GM21360 (cell line): ENCODE data around the gene CPSF6.
"Not testable (repeated sequence)": the region's sequence is repeated elsewhere in the genome, so short reads cannot be mapped to it uniquely, and the experiment has no call there.

Experiments used
- ATAC-seq: cut with Tn5 transposase; IDR thresholded peaks from one replicate; pipeline ENCODE4 v1.9.1; 2021; ENCODE audit warnings: mild to moderate bottlenecking, moderate library complexity; ENCODE audit not compliant: unreplicated experiment

CPSF6 gene

DNA sequence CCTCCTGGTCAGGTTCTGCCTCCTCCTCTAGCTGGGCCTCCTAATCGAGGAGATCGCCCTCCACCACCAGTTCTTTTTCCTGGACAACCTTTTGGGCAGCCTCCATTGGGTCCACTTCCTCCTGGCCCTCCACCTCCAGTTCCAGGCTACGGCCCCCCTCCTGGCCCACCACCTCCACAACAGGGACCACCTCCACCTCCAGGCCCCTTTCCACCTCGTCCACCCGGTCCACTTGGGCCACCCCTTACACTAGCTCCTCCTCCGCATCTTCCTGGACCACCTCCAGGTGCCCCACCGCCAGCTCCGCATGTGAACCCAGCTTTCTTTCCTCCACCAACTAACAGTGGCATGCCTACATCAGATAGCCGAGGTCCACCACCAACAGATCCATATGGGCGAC is 19.3 kb downstream of the CPSF6 start:
- no peak for ATAC-seq

DNA sequence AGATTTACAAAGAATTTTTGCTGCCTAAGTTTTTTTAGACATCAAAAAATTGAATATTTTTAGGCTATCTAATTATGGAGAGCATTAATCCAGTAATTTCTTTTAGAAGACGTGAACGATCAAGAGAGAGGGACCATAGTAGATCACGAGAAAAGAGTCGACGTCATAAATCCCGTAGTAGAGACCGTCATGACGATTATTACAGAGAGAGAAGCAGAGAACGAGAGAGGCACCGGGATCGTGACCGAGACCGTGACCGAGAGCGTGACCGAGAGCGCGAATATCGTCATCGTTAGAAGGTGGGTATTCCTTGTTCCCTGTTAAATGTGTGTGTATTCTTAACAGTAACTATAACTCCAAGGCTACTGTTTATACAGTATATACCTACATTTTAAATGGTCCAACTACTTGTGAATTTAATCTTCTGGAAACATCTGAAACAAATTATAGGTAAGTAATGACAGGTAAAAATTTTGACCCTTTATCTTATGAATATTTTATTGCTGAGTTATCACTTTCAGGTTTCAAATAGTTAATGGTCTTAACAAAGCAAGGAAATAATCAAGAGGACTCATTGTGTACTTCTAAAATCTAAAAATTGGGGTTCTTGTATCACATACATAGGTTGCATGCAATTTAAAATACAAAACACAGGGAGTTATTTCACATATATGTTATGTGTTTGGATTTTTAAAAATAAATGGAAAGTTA is 23.1 kb downstream of the CPSF6 start:
- ATAC-seq: no peak

DNA sequence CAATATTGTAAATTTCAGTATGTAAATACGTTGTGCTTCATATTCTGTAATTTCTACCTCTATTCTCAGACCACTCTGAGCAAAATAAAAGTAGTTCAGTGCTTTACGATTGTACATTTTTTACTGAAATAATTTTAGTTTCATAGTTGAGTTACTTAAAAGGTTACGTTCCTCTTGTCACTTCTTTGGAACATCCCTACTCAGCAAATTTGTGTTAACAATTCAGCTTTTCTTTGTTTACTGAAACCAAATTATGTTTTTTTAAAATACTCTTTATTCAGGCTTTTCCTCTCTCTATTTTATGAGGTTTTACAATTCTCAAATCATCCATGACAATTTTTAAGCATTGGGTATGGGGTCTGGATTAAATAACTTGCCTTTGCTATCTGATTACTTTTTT is 25.8 kb downstream of the CPSF6 start:
- no peak for ATAC-seq

DNA sequence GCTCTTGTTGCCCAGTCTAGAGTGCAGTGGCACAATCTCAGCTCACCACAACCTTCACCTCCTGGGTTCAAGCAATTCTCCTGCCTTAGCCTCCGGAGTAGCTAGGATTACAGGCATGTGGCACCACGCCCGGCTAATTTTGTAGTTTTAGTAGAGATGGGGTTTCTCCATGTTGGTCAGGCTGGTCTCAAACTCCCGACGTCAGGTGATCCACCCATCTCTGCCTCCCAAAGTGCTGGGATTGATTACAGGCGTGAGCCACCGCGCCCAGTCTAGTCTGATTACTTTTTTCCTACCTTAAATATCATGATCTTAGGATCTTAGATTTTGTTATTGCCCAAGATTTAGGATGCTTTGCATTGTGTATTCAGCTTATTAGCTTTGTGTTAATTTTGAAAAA is 26.3 kb downstream of the CPSF6 start:
- not testable (repeated sequence) for ATAC-seq

DNA sequence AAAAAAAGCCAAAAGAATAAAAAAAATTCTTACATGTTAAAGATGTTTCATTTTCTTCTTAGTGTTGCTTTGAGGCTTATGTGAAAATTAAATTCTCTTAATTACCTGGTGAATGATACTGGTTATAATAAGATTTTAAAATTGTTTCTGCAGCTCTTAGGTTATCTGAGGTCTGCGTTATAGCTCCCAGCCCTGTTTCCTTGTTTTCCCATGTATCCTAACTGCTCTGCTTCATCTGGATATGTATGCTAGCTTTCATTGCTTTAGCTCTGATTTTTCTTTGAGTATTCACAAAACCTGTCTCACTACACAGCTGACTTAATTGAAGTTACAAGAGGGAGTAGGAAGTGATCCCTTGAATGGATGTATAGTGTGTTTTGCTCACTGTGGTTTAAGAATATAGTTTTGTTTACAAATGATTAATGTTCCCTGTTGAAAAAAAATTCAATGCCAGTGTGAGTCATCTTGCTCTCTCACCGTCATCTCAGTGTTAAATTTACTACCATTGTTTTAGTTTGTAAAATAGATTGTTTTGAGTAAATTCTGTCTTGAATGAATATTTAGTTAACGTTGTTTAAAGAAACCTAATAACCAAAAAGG is 26.8 kb downstream of the CPSF6 start:
- no peak for ATAC-seq

DNA sequence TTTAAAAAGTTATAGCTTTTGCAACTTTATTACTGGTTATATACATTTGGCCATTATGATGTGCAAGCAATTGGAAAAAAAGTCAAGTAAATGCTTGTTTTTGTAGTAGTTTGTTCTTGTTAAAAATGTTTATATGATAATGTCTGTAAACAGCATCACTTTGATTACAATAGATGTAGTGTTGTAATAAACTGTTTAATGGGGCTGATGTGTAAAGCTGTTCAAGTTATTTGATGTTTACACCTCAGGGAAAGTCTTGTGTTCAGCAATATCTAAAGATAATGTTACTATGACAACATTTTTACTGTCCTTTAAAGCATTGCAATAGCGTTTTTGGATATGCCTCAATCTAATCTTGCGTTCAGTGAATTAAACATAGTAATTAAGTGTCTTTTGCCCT is 30.4 kb downstream of the CPSF6 start:
- no peak for ATAC-seq

DNA sequence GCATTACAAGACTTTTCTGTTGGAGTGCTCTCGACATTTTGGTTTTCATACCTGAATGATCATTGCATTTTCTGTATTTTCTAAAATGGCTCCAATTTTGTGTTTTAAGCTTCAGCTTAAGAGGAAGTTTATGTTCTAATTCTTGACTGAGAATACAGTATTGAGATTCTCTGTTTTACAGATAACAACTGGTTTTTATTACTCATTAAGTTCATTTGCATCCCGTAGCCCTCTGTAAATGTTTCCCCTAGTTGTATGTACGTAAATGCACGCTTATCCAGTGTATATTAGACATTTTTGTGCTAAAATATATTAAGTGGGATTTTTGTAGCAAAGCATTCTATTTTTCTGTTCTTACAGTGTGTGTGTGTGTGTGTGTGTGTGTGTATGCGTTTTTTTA is 33.1 kb downstream of the CPSF6 start:
- no peak for ATAC-seq

DNA sequence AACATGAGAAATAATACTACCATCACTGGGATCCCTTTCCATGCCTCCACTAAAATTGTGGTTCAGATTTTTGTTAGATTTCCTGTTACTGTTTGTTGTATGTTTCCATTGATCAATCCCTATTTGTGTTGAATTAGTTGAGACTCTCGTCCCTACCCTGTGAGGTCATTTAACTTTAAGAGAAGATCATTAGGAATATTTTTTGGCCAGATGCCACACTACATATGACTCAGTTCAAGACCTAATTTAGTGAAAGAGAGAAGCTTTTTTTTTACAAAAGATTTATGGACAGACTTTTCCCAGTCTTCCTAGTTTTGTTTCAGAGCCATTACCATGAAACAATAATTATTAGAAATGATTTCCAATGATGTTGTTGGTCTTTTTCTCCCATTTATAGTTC is 35.5 kb downstream of the CPSF6 start:
- no peak for ATAC-seq

DNA sequence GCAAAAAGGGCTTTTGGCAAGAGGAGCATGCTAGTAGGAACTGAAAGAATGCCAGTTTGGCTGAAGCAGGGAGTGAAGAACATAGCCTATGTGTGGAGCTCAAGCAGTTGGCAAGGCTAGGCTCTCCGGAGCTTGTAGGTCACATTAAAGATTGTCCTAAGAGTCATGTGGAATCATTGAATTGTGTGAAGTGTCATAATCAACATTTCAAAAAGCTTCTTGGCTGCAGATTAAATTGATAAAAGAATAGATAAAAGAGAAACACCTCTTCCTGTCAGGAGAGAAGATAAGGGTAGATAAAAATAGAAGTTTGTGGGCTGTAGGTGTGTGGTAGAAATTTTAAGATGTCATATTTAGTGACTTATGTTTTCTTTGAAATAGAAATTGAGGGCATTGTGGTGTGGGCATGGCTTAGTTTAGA is 36.1 kb downstream of the CPSF6 start:
- no peak for ATAC-seq

DNA sequence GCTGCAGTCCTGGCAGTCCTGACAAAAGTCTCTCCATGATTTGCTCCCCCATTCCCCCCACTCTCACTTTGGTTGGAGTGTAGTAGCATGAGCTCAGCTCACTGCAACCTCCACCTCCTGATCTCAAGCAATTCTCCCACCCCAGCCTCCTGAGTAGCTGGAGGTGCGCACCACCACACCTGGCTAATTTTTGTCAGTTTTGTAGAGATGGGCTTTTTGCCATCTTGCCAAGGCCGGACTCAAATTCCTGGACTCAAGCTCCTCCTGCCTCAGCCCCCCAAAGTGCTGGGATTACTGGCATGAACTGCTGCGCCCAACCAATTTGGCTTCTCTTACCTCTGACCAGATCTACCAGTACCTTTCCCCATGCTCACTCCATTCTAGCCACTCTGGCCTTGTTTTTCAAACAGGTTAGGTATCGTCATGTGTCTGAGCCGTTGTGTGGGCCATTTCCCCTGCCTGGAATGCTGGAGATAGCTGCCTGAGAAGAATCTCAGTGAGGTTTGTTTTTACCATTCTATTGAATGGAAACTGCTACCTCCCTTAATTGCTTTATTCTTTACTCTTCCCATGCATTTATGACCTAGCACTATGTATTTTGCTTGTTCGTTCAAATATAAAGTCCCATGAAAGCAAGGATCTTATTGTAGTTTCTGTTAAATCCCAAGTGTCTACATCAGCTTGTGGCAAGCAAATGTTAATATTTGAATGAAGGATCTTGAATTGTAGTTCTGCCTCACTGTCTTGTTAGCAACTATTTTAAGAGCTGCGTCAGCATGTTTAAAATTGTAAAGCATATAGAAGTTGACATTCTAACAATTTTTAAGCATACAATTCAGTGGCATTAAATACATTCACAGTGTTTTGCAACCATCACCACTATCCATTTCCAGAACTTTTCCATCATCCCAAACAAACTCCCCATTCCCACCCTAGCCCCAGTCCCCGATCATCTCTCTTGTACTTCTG is 39.7 kb downstream of the CPSF6 start:
- ATAC-seq: no peak

DNA sequence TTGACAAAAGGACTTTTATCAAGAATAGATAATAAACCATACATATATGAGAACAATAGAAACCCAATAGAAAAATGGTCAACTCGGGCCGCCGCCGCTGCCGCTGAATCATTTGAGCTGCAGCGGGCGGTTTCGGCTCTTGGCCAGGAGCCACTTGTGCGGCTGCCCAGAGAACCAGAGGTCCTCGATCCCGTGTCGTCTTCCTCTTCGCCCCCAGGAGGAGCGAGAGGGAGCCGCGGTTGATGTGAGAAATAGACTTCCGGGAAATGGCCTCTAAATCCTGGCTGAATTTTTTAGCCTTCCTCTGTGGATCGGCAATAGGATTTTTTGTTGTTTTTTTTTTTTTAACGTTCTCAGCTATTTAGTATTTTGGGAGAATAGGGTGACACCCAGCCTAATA is 44.8 kb downstream of the CPSF6 start:
- ATAC-seq: no peak

DNA sequence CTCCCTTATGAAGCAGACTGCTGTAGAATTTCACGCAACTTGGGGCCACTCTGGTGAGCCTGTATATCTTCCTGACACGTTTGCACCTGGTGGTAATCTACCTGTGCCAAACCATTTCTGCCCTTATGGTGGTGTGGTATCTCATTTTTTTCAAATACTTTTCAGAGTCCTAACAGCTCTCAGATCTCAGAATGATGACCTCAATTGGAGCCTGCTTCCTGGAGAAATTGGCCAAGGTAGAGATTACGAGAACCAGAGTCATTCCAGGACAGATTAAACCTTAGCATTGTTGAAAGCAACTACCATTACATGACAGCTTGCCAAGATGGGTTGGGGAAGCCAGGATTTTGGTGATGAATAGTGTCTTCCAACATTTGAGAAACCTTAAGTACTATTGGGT is 48.2 kb downstream of the CPSF6 start:
- ATAC-seq: no peak

DNA sequence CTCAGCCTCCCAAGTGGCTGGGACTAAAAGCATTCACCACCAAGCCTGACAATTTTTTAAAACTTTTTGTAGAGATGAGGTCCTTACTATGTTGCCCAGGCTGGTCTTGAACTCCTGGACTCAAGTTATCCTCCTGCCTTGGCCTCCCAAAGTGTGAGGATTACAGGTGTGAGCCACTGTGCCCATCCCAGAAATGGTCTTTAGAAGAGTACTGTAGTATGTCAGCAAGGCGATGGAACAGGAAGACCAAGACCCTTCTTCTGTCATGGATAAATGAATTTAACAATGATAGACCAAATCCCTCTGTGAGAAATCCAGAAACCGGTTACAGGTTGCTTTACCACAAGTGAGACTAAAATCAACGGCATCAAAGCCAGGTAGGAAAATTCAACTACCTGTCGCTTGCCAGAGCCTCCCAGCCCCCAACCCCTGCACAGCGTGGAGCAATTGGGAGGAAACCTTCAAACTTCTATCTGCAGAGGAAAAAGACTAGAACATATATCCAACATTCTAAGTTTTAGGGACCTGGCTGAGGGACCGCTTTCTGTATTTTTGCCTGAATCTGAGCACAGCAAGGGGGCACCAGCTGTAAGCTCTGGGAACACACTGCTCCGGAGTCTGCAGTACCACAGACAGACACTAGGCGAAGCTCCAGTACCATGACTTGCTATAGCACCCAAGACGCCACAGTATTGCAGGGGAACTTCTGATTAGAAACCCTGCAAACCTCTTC is 51.3 kb downstream of the CPSF6 start:
- peak; percentile 99 for ATAC-seq

DNA sequence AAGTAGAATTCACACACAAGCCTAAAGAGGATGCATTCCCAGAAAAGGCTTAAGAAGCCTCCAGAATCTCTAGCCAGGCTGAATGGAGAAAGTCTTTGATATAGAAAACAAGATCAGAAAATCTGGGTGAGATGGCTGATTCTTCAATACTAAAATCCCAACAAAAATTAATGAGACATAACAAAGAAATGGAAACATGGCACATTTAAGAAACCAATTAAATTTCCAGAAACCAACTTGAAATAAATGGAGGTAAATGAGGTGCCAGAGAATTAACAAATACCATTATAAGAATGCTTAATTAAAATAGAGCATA is 51.9 kb downstream of the CPSF6 start:
- ATAC-seq: no peak

DNA sequence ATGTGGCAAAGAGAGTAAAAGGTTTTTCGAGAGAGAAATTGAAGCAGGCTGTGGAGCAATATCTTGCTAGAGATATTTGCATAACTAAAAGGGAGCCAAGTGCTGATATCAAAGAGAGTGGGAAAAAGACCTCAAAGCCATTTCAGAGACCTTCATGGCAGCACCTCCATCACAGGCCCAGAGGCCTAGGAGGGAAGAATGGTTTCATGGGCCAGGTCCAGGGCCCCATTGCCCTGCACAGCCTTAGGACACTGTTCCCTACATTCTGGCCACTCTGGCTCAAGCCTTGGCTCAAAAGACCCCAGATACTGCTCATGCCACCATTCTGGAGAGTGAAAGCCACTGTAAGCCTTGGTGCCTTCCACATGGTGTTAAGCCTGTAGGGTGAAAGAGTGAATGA is 58.8 kb downstream of the CPSF6 start:
- no peak for ATAC-seq

DNA sequence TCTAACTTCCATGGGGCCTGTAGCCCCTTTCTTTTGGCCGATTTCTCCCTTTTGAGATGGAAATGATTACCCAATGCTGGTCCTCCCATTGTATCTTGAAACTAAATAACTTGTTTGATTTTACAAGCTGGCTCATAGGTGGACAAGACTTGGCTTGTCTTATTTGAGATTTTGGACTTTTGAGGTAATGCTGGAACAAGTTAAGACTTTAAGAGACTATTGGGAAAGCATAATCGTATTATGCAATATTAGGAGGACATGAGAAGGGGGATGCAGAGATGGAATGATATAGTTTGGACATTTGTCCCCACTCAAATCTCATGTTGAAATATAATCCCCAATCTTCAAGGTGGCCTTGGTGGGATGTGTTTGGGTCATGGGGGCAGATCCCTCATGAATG is 59.6 kb downstream of the CPSF6 start:
- no peak for ATAC-seq

DNA sequence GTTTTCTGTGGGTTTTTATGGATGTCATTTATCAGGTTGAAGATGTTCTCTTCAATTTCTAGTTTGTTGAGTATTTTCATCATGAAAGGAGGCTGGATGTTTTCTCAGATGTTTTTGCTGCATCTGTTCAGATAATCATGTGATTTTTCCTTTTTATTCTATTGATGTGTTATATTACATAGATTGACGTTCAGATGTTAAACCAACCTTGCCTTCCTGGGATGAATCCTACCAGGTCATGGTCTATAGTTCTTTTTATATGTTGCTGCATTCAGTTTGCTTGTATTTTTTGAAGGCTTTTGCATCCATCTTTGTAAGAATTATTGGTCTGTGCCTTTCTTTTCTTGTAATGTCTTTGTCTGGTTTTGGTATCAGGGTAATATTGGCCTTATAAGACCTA is 64.9 kb downstream of the CPSF6 start:
- ATAC-seq: no peak

DNA sequence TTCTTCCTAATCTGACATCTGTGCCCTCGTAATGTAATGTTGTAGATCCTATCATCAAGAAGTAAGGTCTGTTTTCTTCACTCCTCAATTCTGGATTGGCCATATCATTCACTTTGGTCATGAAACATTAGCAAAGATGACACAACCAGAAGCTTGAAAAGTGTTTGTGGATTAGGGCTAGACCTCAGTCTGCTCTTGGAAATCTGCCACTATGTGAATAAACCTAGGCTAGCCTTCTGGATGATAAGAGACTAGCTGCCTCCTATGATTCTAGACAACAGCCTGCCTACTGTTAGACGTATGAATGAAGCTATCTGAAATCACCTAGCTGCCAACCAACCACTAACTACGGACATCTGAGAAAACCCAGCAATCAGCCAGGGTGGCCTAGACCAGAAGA is 70.1 kb downstream of the CPSF6 start:
- no peak for ATAC-seq

DNA sequence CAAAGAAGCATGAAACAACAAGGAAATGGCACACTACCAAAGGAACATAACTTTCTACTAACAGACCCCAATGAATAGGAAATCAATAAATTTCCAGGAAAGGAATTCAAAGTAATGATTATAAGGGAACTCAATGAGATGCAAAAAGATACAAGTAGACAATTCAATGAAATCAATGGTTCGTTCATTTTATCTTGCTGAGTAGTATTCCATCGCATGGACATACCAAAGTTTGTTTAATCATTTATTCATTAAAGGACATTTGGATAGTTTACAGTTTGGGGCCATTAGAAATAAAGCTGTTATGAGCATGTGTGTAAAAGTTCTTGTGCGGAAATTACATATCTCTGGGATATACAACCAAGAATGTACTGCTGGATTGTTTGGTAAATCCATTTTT is 73.8 kb downstream of the CPSF6 start:
- ATAC-seq: no peak

DNA sequence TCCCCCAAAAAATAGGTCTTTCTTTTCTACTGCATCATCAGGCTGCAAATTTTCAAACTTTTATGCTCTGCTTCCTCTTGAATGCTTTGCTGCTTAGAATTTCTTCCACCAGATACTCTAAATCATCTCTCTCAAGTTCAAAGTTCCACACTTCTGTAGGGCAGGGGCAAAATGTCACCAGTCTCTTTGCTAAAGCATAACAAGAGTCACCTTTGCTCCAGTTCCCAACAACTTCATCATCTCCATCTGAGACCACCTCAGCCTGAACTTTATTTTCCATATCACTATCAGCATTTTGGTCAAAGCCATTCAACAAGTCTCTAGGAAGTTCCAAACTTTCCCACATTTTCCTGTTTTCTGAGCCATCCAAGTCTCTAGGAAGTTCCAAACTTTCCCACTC is 77.4 kb downstream of the CPSF6 start:
- ATAC-seq: not testable (repeated sequence)

DNA sequence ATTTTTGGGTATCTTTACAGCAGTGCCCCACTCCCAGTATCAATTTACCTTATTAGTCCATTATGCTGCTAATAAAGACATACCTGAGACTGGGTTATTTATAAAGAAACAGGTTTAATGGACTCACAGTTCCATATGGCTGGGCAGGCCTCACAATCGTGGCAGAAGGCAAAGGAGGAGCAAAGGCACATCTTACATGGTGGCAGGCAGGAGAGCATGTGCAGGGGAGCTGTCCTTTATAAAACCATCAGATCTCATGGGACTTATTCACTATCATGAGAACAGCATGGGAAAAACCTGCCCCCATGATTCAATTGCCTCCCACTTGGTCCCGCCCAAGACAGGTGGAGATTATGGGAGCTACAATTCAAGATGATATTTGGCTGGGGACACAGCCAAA is 77.9 kb downstream of the CPSF6 start:
- not testable (repeated sequence) for ATAC-seq
